GM18870 (cell line): ENCODE measurements around the gene CACNA1F.

Experiments used
- ATAC-seq: cut with Tn5 transposase; IDR thresholded peaks from one replicate; pipeline ENCODE4 v1.9.1; 2021; ENCODE audit warnings: moderate library complexity; ENCODE audit not compliant: unreplicated experiment

Gene CACNA1F

DNA sequence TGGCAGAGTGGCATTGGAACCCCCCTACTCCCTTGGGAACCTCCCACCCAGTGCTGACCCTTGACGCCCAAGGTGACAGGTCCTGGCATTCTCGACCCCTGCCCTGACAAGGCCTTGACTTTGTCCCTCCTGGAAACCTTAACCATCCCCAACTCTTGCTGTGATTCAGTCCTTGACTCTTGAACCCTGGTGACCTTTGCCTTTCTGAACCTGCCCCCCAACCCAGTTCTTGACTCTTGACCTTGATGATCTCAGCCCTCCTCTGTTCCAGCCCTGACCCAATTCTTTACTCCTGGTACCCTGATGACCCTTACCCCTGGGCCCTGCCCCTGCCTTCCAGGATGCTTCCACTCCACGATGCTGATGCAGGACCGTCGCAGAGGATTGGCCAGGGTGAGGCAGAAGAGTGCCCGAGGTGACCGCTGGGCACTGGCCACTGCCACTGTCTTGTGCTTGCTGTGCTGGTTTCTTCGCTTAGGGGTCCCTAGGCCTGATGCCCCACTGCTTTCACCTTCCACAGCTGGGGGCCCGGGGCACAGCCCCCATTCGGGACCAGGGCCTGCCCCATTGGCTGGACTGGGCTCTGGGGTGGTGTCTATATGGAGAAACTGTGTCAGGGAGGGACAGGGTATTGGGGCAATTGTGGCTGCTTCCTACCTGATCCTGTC, 1.7 kb downstream of the CACNA1F start:
- no peak for ATAC-seq

DNA sequence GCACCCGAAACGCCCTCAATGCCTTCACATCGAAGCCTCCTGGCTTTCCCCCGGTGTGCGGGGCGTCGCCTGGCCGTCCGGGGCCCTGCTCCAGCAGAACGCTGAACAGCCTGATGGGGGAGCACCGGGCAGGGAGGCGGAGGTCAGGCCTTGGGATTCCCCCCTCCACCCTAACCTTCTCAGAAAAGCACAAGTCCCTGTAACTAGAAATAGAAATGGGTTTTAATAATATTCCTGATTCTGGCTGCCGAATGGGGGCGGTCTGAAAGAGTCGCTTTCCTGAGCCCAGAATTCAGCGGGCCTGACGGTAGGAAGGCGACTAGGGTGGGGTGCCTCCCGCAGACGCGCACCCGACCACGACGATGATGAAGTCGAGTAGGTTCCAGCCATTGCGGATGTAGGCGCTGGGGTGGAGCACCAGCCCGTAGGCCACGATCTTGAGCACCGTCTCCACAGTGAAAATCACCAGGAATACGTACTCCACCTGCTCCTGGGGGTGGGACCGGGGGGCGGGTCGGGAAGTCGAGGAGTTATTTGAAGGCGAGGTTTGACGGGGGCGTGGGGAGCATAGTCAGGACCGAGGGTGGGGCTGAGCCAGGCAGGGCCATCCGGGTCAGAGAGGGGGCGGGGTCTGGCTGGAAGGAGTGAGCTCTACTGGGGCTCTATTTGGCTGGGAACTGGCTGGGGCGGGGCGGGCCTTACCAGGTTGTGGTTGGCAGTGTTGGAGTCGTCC, 2.5 kb downstream of the CACNA1F start:
- ATAC-seq: no peak

- ATAC-seq: no peak
Measured at GRCh38 chrX:49228185-49228584, 5.0 kb downstream of the CACNA1F start.

DNA sequence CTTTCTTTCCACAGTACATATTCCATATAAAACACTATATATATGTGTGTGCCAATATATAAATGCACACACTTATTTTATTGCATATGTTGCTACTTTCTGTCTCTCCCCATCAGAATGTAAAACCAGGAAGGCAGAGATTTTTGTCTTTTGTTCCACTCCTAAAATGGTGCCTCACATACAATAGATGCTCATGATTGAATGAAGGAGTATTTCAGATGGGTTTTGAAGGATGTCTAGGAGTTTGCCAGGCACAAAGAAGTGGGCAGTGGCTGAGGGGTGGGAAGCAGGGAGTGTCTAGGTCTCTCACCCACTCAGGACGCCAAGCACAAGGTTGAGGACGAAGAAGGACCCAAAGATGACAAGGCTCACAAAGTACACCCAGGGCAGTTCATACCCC, 5.4 kb downstream of the CACNA1F start:
- ATAC-seq: no peak

- ATAC-seq: no peak
Measured at GRCh38 chrX:49226946-49227345, 6.2 kb downstream of the CACNA1F start.

DNA sequence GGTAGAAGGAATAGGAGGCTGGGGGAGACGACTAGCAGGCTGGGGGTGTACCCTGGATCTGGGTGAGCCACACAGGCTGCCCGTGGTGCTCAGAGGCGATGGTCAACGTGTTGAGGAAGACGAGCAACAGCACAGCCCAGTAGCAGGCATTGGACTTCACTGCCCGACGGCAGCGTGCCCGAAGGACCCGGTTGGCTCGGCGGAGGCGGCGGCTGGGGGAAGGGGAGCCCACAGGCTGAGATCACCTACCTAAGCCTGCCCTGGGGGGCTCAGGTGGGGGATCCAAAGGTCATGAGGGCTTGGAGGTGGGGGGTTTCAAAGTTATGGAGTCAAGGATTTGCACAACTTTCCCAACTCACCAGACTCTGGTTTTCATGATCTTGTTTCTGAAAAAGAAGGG, 7.3 kb downstream of the CACNA1F start:
- no peak for ATAC-seq

DNA sequence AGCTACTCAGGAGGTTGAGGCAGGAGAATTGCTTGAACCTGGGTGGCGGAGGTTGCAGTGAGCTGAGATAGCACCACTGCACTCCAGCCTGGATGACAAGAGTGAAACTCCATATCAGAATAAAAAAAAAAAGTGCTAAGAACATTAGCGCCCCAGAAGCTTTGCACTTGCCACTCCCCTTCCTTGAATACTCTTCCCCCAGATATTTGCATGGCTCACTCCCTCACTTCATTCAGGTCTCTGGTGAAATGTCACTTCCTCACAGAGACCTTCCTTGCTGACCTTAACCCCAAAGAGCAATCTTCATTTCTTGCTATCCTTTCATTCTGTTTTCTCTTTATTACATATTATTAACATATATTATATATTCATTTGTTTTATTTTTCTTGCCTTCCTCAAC, 11.3 kb downstream of the CACNA1F start:
- no peak for ATAC-seq

DNA sequence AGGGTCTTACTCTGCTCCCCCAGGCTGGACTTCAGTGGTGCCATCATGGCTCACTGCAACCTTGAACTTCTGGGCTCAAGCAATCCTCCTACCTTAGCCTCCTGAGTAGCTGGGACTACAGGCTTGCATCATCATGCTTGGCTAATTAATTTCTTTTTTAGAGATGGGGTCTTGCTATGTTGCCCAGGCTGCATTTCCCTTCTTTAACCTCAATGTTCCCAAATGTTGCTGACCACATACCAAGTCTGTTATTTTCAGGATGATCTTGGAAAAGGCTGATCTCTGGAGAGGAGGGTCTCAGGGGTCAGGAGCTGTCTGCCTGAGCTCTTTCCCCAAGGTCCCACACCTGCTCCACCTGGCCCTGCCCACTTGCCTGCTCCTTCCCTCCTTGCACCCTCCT, 13.0 kb downstream of the CACNA1F start:
- ATAC-seq: no peak

DNA sequence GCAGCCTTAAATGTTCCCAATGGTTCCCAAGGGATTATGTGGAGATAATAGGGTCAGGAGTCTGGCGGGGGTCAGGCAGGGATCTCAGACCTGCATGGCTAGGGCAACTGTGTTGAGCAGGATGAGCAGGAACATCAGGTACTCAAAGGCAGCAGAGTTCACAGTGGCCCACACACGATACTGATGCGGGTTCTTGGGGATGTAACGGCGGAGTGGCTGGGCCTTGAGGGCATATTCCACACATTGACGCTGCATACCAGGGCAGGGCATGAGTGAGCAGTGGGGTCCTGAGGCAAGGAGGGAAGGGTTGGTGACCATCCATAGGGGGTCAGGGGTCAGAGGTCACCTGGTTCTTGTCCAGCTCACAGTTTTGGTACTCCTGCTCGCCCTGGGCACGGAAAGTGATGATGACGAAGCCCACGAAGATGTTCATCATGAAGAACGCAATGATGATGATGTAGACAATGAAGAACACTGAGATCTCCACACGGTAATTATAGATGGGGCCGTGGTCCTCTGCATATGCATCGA, 18.1 kb downstream of the CACNA1F start:
- no peak for ATAC-seq

DNA sequence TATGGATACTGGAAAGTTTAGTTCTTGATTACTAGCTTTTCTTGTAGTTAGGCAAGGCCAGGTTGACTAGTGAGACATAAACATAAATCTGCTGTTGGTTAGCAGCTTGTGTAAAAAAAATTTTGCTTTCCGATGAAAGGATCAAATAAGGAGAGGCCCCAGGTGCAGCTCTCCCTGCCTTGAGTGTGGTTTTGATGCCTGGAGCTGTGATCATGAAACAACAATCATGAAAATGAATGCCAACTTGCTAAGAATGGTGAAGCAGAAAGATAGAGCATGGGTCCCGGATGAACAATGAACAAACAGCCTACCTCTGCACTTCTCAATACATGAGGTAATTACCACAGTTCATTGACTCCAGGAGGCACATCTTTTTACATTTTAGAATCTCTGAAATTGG, 18.7 kb downstream of the CACNA1F start:
- no peak for ATAC-seq

GRCh38 chrX:49212861-49213260, 20.3 kb downstream of the CACNA1F start:
- ATAC-seq: no peak

- no peak for ATAC-seq
Measured at GRCh38 chrX:49212209-49212608, 20.9 kb downstream of the CACNA1F start.

DNA sequence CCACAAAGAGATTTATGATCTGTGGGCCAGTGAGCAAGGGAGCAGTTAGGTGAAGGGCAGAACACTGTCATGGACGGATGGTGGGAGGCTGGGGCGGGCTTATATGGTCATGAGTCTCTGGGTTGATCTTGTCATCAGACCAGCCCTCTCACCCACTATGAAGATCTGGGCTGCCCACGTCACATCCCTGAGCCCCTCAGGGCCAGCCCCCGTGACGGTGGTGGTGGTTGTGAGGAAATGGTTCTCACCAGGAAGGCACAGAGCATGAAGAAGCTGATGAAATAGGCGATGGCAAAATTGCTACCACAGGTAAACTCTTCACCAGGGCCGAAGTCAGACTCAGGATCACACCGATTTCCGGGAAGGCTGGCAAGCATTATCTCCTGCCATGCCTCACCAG, 22.1 kb downstream of the CACNA1F start:
- no peak for ATAC-seq

GRCh38 chrX:49210406-49210805, 22.7 kb downstream of the CACNA1F start:
- ATAC-seq: no peak

DNA sequence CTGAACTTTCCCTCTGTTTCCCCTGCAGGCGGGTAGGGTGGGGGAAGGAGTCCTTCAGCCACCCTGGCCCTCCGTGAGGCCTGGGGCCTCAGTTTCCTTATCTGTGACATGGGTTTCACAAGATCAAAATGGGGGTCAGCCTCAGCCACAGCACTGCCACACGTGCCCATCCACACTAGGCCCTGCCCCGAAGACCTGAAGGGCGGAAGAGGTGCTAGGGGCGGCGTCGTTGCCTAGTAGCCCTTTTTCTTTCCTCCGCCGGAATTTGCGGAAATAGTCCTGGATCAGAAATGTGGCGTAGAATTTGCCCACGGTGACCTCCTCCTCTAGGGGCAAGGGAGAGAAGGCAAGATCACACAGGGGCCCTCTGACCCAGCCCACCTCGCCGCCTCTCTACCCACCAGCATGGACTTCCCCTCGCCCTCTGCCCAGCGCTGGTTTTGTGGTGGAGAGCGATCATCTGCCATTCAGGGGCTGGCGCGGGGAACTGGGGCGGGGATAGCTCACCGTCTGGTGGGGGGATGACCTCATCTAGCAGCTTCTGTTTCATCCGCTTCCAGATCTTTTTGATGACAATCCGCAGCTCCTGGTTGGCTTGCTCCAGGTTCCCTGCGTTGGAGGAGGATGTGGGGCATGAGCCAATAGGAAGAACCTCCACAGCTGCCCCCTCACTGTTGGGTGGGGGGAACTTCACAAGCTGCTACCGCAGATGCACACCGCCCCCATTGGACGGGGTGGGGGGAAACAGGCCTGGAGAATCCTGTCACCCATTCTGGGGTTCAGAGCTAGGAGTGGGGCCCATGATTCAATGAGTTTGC, 23.5 kb downstream of the CACNA1F start:
- no peak for ATAC-seq

DNA sequence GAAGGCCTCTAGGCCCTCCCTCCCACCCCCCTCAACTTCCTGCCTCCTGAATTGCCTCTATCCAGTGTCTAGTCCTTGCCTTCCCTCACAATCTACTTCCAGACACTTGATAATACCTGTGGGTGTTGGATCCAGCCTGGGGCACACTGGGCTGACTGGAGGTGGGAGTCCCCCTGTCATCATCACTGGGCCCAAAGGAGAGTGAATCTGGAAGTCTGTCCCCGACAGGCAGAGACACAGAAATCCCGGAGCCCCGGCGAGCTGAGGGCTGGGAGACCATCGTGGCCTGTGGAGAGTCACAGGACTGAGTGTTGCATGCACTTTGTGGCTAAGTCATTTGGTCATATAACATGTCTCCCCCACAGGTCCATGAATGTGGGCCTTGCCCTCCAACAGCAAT, 24.7 kb downstream of the CACNA1F start:
- ATAC-seq: no peak

- ATAC-seq: no peak
Measured at GRCh38 chrX:49206543-49206942, 26.6 kb downstream of the CACNA1F start.

DNA sequence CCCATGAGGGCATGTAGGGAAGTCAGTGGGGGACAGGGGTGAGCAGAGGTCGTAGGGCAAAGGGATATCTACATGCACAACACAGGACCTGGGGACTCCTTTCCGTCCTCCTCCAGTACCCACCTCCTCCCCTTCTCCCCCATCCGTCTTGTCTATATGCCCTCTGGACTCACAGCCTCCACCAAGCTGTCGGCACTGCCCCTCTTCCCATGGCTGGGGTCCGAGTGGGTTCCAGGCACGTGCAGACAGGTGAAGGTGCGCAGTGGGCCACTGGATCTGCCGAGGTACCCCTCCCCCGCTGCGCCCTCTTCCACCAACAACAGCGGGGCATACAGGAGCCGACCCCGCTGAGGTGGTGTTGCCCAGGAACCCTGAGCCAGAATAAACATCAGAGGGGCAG, 27.7 kb downstream of the CACNA1F start:
- no peak for ATAC-seq

DNA sequence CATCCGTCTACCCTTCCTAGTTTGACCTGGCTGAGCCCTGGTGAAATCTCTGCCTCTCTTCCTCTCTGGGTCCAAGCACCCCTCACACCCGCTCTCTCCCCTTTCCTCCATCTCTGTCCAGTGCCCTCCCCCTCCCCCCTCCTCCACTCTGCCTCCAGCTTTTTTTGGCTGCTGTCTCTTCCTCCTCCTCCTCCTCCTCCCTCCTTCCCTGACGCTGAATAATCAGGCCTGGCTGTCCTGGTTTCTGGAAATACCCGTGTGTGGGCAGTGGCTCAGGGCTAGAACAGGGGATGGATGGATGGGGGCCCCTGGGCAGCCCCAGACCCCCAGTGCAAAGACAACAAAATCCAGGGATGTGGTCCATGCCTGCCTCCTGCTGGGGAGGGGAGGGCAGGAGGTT, 28.4 kb downstream of the CACNA1F start:
- no peak for ATAC-seq

DNA sequence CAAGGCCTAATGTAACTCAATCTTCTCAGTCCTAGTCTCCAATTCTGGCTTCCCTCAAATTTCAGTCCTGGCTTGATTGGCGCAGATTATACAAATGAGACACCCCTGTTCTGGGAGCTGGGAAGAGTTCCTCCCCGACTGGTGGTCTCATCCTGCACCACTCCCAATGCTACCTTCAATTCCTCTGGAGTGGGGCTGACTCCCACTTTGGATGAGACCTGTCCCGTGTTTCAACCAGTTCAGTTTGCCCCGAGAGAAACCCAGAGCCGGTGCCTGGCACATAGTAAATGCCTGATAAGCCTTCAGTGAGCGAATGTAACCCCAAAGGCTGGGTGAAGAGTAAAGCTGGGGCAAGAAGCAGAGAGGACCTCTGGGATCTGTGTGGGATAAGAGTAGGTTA, 29.1 kb downstream of the CACNA1F start:
- ATAC-seq: no peak

DNA sequence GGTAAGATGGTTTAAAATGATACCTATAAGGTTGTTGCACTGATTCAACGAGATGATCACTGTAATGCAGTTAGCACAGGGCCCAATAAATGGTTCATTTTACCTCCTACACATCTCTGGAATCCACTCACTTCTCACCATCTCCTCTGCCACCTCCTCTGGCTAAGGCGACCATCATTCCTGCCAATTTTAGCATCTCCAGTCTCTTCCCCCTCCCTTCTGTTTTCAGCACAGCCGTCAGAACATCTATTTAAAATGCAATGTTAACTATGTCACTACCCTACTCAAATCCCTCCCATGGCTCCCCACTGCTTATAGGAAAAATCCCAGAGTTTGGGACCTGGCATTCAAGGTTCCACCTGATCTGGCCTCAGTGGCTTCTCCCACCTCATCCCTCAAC, 29.6 kb downstream of the CACNA1F start:
- no peak for ATAC-seq

GRCh38 chrX:49202022-49202421, 31.1 kb downstream of the CACNA1F start:
- ATAC-seq: no peak
